NCI-H128 (cell line): ENCODE measurements around the gene FAM168B.
"Not testable (repeated sequence)": the region's sequence is repeated elsewhere in the genome, so short reads cannot be mapped to it uniquely, and the experiment has no call there.

Source experiments
- DNase-seq: peaks from one replicate; lab custom pipeline; 2025; ENCODE audit not compliant: unreplicated experiment; lab: John Stamatoyannopoulos, UW

FAM168B gene, protein sequence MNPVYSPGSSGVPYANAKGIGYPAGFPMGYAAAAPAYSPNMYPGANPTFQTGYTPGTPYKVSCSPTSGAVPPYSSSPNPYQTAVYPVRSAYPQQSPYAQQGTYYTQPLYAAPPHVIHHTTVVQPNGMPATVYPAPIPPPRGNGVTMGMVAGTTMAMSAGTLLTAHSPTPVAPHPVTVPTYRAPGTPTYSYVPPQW

DNA sequence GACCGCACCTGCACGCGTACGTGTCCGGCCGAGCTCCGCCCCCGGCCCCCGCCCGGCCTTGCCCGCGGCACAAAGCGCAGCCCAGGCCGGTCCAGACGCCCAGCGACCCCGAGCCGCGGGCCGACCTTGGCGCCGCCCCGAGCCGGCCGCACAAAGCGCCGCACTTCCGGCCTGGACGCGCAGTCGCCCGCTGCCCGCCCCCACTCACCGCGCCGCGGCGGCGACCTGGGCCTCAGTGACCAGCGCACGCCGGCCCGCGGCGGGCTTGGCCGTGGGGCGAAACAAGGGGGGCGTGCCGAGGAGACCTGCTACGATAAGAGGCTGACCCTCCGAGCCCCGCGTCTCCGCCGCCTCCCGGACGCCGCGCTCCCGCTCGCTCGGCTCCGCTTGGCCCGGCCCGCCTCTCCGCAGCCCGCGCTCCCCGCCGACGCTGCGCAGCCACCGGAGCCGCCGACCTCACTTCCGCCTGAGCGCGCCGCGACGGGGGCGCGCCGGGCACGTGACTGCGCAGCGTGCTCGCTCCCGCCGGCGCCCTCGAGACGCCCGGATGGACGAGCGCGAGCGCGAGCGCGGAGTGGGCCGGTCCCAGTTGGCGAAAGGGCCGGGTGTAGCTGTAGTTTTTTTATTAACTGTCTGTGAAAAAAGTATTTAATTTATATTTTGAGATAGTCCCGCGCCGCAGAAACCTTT, at the start of gene FAM168B:
Gene FAM168B, minus strand, starts transcription at position 455 of the 690 bp plus-strand sequence. CDS start 10,814 bp downstream, outside the sequence.
- DNase-seq = peak; percentile 52

DNA sequence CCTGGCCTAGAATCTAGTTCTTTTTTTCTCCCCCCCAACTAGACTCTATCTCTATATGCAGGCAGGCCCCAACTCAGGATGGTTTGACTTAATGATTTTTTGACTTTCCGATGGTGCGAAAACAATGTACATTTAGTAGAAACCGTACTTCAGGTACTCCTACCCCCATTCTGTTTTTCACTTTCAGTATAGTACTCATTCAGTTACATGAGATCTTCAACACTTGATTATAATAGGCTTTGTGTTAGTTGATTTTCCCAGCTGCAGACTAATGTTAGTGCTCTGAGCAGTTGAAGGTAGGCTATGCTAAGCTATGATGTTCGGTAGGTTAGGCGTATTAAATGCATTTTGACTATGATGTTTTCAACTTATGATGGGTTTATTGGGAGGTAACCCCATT, 49.6 kb upstream of the FAM168B start:
- no peak for DNase-seq

DNA sequence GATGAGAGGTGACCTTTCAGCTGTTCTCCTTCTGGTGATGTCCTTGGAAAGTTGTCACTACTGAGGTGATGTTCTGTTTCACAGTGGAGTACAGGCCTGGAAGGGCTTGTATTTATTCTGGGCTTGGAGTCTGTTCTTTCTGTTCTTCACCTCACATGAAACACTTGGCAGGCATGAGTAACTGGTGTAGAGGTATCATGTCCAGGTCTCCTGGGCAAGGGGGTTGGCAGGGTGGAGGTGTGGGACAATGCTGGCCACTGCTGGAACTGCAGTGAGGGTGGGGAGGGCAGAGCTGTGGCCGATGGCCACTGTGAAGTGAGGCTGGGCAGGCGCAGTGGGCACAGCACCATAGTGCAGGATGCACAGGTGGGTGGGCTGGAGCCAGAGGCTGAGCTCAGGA, 47.3 kb upstream of the FAM168B start:
- DNase-seq = no peak

DNA sequence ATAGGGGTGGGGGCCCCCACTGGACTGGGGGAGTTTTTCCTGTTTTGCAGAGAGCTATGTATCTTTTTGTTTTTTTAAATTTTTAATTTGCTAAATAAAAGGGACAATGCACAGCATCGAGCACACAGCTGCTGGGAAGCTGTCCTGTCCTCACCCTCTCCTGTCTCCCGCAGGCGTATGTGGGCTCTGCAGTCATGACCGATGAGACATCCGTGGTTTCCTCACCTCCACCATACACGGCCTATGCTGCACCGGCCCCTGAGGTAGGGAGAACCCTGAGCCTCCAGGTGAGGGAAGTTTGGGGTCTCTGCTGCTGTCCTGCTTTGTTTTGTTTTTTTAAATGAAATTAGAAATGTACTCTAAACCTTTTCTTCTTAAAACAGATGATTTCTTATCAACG, 39.5 kb upstream of the FAM168B start:
- no peak for DNase-seq

DNA sequence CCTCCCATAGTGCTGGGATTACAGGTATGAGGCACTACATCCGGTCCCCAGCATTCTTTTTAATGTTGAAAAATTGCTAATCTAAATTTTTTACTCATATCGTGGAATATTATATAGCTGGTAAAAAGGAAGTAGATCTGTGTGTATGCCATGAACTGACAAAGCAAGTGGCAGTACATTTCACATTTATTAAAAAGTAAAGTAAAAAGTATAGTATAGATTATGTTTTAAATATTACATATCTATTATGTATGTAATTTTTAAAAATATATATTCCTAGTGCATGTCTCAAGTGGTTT, 37.0 kb upstream of the FAM168B start:
- no peak for DNase-seq

DNA sequence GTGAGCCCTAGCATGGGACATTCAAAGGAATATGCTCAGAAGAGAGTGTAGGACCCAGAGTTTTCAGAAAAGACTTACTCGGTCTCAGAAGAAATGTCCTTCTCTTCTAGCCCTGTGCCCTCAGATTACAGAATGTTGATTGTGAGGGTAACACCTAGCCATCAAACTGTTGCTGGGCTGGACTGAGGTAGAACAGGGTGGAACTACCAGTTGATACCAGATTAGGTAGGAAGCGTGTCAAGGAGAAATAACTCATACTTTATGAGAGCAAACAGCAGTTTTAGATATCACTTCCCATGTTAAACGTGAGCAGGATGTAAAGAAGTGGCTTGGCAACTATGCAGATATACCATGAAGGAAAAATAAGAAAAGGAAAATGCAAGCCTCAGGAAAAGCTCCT, 34.7 kb upstream of the FAM168B start:
- DNase-seq = no peak

DNA sequence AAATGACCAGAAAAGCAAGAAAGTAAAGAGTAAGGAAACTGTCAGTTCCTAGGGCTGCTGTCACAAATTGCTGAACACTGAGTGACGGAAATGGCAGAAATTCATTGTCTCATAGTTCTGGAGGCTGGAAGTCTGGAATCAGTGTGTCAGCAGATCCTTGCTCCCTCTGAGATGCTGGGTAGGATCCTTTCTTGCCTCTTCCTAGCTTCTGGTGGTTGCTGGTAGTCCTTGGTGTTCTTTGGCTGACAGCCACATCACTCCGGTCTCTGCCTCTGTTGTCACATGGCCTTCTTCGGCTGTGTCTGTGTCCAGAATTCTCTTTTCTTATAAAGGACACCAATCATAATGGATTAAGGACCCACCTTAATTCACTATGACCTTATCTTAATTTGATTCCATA, 33.8 kb upstream of the FAM168B start:
- DNase-seq = no peak

DNA sequence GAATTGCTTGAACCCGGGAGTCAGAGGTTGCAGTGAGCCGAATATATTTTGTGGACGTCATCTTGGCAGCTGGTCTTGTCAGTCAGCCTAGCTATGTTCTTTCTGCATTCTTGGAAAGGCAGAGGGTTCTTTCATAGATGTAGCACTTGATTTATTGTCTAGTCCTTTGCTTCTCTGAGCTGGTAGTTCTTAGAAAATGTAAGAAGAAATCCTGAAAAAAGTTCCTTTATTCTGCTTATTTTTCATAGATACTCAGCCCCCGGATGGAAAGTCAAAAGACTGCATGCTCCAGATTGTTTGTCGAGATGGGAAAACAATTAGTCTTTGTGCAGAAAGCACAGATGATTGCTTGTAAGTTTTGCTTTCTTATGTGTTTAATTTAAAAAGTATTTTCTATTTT, 33.2 kb upstream of the FAM168B start:
- no peak for DNase-seq

DNA sequence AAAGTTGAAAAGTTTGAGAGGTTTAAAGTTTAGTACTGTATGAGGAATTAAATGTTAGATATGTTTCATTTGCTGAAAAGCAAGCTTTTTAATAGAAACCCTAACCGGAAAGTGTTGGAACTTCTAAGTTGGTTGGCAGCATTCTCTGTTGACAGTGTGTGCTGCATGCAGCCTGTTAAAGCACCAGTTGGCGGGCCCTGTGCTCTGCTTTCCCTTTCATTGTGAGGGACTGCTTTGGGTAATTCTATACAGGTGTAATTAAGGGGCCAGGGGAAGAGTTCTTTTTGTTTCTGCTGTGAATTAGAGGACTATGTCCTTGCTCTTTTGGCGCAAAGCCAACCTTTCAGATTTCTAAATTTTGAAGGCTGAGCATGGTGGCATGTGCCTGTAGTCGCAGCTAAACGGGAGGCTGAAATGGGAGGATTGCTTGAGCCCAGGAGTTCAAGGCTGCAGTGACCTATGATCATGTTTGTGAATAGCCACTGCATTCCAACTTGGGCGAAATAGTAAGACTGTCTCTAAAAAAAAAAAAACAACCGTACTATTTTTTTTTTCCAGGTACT, 32.0 kb upstream of the FAM168B start:
- no peak for DNase-seq

DNA sequence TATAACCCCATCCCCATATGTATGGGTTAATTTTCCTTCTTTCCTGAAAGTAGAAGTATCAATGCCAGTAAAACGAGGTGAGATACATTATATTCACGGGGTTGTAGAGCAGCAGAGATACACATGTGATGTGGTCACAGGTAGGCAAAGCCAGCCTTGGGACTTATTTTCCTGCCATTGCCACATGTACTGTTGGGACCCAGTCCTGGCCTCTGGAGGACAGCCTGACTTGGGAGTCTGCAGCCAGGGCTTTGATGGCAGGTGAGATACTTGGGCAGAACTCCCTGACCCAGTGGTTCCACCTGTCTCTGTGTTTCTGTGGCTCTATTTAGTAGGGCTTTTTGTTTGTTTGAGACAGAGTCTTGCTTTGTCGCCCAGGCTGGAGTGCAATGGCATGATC, 29.9 kb upstream of the FAM168B start:
- DNase-seq = no peak

DNA sequence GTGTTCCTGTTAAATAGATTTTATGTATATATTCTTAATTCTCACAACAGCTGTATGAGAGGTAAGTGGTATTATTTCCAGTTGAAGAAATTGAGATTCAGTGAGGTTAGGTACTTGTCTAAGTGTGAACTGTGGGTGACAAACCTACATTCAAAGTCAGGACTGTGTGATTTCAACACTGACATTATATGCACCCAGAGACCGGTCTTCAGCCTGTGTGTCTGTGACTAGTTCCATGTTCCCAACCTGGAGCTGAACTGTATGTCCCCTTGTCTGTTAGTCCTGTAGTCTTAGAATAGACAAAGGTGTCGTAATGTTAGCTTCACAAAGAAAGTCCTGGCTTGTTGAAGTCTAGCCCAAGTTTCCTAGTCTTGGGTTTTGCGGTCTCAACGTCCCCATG, 29.2 kb upstream of the FAM168B start:
- DNase-seq = no peak

DNA sequence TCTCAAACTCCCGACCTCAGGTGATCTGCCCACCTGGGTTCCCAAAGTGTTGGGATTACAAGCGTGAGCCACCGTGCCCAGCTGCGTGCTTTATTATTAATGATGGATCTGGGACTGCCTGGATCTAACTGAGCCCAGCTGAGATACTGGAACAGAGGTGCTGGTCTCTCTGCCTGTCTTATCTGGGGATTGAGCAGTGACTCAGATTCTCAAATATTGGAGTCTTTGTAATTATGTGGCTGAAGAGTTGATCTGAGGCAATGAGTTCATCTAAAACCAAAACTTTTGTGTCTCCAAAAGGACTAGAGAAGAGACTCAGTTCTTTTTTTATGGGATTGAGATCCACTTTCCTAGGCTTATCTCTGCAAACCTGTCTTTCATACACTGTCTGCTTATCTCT, 28.2 kb upstream of the FAM168B start:
- DNase-seq = no peak

DNA sequence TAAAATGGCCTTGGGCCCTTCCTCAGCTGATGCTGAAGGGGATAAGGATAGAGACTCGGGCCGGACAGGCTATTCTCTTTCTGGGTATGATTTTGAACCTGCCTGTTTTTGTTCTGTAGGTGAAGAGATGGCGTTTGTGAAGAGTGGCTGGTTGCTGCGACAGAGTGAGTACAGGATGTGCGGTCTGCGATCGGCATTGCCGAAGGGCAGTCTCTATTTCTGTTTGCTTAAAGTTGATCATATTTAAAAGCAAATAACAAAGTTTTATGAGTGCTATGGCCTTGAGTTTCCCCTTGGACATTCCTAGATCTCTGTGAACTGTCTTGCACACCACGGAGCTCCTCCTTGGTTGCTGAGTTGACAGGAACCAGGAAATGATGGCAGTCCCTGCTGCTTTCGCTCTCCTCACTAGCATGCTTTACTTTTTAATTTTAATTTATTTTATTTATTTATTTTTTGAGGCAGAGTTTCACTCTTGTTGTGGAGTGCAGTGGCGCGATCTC, 27.6 kb upstream of the FAM168B start:
- DNase-seq = no peak

DNA sequence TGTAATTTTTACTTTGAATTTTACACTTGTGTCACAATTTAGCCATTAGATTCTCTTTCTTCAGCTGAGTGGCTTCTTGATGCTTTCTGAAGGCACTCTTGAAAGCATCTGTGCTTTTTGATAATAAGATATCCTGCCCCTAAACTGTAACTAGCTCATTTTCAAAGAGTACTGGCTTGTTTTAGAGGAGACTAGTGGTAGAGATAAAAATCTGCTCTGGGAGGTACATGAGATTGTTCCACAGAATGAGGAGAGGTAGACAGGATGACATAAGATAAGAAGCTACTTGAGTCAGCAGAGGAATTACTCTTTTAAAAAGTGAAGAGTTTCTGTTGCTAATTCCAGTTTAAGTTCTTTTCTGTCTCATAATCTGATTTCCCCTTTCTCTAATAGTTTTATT, 22.5 kb upstream of the FAM168B start:
- DNase-seq = no peak

DNA sequence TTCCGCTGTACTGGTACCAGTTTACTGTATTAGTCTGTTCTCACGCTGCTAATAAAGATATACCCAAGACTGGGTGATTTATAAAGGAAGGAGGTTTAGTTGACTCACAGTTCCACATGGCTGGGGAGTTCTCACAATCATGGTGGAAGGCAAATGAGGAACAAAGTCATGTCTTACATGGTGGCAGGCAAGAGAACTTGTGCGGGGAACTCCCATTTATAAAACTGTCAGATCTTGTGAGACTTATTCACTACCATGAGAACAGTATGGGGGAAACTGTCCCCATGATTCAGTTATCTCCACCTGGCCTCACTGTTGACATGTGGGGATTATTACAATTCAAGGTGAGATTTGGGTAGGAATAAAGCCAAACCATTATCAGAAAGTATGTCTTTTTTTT, 21.7 kb upstream of the FAM168B start:
- not testable (repeated sequence) for DNase-seq

DNA sequence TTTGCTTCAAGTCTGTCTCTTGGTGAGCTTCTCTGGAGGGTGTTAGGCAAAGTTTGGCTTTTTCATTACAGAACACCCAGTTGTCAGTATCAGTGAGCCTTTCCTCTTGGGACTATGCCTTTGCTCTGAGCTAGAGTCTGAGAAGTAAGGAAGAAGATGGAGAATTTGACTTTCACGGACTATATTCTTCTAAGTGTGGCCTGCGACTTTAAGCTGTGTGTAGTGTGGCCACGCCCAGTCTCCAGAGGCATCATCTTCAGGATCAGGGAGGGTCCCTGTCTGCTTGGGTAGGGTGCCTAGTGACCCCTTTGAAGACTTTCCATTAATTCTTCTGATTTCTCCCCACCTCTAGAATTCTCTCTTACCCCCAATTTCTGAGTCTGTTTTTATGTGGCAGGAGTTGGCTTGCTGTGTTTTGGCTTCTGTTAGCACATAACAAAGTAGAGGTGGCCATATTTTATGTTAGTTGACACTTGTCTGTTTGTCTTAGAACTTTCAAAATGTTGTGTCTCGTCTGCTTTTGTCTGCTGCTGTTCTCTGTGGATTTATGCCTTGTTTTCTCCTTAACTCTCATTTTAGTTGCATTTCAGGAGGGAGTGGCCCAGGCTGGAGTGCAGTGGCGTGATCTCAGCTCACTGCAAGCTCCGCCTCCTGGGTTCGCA, 20.4 kb upstream of the FAM168B start:
- no peak for DNase-seq

DNA sequence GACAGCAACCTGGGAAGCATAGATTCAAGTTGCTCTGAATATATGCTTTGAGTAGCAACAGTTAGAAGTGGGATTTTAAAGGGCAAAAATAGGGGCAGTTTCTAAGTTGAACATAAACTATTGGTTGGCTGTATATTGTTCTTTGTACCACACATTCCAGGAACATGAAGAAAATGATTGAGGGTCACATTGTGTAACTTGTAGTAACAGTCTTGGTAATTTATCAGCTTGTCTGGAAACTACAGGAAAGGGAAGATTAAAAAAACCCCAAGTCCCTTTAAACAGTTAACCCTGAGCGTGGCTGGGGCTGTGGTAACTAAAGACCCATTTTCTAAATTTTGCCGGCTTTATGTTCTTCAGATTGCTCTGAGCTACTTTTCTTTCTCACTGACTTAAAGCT, 19.3 kb upstream of the FAM168B start:
- no peak for DNase-seq

DNA sequence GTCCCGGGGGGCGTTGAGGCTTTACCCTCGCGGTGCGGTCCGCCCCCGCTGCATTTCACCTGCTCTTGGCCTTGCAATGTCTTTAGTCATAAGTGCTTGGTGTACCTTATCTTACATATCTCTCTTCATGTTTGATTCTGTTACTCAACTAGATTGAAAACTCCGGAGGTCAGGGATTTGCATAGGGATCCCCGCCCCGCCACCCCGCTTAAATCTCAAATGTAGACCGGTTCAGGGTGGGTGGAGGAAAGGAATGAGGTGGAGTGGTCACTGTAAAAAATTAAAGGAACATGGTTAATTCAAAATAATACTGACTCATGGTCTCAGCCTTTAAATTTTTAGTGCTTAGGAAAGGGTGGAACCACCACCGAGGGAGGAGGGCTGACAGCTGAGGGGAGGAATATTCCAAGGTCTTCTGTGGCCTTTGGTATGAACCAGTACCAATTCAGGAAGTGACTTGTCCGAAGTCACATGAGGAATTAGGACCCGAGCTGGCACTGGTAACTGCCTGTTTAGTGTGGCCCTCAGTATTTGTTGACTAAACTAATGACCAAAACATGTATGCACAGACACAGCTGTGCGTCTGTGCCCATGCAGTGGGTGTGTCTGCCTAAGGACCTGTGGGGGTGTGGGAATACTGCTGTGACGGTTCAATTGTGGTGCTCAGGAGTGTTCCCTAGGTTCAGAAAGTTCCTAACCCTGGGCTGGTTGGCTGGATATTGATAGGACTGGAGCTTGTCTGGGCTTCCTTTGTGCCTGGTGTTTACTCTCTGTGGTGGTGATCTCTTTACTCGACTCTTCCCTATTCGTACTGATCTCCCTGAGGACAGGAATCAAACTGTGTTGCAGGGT, 12.9 kb upstream of the FAM168B start:
- no peak for DNase-seq

DNA sequence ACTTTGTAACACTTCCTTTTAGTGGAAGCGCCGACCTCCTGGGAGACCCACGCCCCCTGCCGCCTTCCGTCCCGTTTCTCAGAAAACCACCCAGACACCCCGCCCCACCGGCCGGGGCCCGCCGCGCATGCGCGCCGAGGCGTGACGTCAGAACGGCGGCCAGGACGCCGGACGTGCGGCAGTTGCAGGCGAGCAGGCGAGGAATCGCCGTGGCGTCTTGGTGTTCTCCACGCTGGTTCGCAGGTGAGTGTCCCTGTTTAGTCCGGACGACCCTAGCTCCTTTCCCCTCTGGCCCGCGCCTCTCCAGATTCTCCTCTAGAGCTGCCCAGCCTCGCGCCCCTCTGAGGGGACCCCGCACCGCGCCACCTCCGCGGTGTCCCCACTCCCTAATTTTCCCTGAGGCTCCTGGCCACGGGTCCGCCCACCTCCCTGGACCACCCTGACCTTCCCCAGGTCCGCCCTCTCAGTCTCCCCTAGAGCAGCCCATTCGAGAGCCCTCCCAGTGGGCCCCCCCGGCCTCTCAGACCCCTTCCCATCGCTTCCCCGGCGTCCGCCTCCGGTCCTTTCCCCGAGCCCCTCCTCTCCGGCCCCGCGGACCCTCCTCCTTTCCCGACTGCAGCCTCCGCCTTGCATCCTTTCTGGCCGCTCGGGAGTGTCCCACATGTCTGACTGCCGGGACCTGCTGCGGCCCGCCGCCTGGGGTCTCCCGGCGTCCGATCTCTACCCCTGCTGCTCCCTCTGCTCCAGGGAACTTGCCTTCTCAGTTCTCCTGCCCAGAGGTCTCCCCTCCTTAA, 12.1 kb upstream of the FAM168B start, which contains the start of gene PLEKHB2:
Gene PLEKHB2, plus strand, starts transcription at position 181 of the 794 bp plus-strand sequence. CDS start 15,606 bp downstream, outside the sequence.
- DNase-seq = peak; percentile 40

DNA sequence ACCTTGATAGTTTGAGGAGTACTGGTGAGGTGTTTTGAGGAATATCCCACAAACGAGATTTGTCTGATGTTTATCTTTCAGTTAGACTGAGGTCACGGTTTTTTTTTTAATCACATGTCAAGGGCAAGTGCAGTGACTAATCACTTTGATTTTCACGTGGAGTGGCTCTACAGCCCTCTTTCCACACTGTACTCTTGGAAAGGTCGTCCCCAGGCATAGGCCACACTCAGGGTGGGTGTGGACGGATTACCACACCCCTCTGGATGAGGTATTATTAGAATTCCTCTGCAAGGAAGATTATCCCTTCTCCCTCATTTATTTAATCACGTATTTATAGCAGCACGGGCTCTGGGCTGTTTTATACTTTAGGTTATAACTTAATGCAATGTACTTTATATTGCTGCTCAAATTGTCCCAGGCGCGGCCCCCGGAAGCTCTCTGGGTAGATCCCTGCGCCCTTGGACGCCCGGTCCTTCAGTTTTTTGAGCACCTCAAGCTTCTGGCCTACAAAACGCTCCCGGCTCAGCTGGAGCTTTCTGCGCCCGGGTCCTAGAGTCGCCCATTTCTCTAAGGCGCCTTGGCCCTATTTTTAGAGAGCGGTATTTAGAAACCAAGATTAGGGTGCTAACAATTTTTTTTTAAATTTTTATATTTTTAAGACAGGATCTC, 11.4 kb upstream of the FAM168B start:
- DNase-seq = no peak
